H1 (cell line): ENCODE results near the gene KLHL3. TPM values are rescaled to one million over a fixed set of nuclear protein-coding genes. Genes with fewer than 3 reads are reported as not detected.

ENCODE experiments used
- CTCF ChIA-PET: fragments of 300-600 bp; sonication (Branson Sonifier 250); formaldehyde crosslinking; loops from one replicate; lab custom pipeline; 2021; ENCODE audit not compliant: partially characterized antibody; lab: Charles Lee
- POLR2A ChIA-PET: fragments of 300-600 bp; sonication (Branson Sonifier 250); formaldehyde crosslinking; loops from one replicate; lab custom pipeline; 2021; ENCODE audit warnings: inconsistent platforms; ENCODE audit not compliant: partially characterized antibody; lab: Charles Lee
- DNase-seq, 2 experiments: peaks; one replicate each; pipeline versions ENCODE4 v3.0.0 to v3.0.0-alpha.2; 2010 to 2022; ENCODE audit warnings: low spot score in 2 of 2, low read depth in 1 of 2, mixed read lengths in 1 of 2
- FAIRE-seq: peaks from 2 replicates; lab custom pipeline; 2011; peaks lifted over from hg19 to GRCh38; lab: Jason Lieb, UNC
- H2AFZ ChIP-seq: 2 replicates; pipeline ENCODE4 v1.8.1; 2012; ENCODE audit warnings: low read length, inconsistent platforms
- H2AK5ac ChIP-seq: 2 replicates; pipeline ENCODE4 v1.6.1; 2013; ENCODE audit warnings: low read depth, low read length
- H2BK120ac ChIP-seq: replicated peaks from 2 replicates; pipeline ENCODE3; 2013; ENCODE audit warnings: low read depth, low read length, inconsistent platforms
- H2BK12ac ChIP-seq: 2 replicates; pipeline ENCODE4 v1.6.1; 2013; ENCODE audit warnings: low read depth, low read length
- H2BK15ac ChIP-seq: 2 replicates; pipeline ENCODE4 v1.6.1; 2013; ENCODE audit warnings: low read length
- H2BK20ac ChIP-seq: 2 replicates; pipeline ENCODE4 v1.6.1; 2013; ENCODE audit warnings: low read length
- H2BK5ac ChIP-seq: 2 replicates; pipeline ENCODE4 v1.6.1; 2013; ENCODE audit warnings: low read depth, low read length
- H3K14ac ChIP-seq: 2 replicates; pipeline ENCODE4 v1.6.1; 2013; ENCODE audit warnings: inconsistent platforms; ENCODE audit not compliant: insufficient read length
- H3K18ac ChIP-seq: 2 replicates; pipeline ENCODE4 v1.6.1; 2013; ENCODE audit warnings: low read length; ENCODE audit errors: extremely low read depth
- H3K23ac ChIP-seq: 2 replicates; pipeline ENCODE4 v1.6.1; 2013; ENCODE audit warnings: inconsistent platforms; ENCODE audit not compliant: insufficient read length
- H3K23me2 ChIP-seq: 2 replicates; pipeline ENCODE4 v1.6.1; 2013; ENCODE audit warnings: low read depth, low read length
- H3K27ac ChIP-seq: 2 replicates; pipeline ENCODE4 v1.6.1; 2011; ENCODE audit warnings: low read depth, low read length, inconsistent platforms
- H3K27me3 ChIP-seq, 4 experiments: replicated peaks in 1 of 4; 1 replicate in 1 of 4; 2 replicates in 3 of 4; pipeline versions ENCODE4 v1.6.1 to v1.8.1; 2011 to 2013; ENCODE audit warnings: low read length in 3 of 4, mild to moderate bottlenecking in 3 of 4, inconsistent platforms in 2 of 4, mixed read lengths in 2 of 4, moderate library complexity in 1 of 4; ENCODE audit not compliant: control insufficient read depth in 3 of 4, insufficient read depth in 3 of 4; ENCODE audit errors: extremely low read depth in 1 of 4
- H3K36me3 ChIP-seq, 4 experiments: 2 replicates each; pipeline versions ENCODE4 v1.6.1 to v1.8.1; 2011 to 2013; ENCODE audit warnings: mild to moderate bottlenecking in 4 of 4, low read length in 3 of 4, moderate library complexity in 2 of 4, control low read depth in 1 of 4, inconsistent platforms in 1 of 4; ENCODE audit not compliant: insufficient read depth in 4 of 4, control insufficient read depth in 2 of 4
- H3K4ac ChIP-seq: replicated peaks from 2 replicates; pipeline ENCODE3; 2013; ENCODE audit warnings: low read length, low read depth, mixed read lengths, inconsistent platforms; ENCODE audit not compliant: insufficient read length
- H3K4me1 ChIP-seq, 4 experiments: replicated peaks in 1 of 4; 1 replicate in 1 of 4; 2 replicates in 3 of 4; pipeline versions ENCODE4 v1.6.1 to v1.8.1; 2011 to 2013; ENCODE audit warnings: low read length in 3 of 4, inconsistent platforms in 2 of 4, mixed read lengths in 1 of 4; ENCODE audit not compliant: insufficient read depth in 4 of 4, control insufficient read depth in 3 of 4
- H3K4me2 ChIP-seq, 2 experiments: 2 replicates each; pipeline versions ENCODE4 v1.6.1 to v1.8.1; 2011 to 2013; ENCODE audit warnings: low read depth in 2 of 2, low read length in 2 of 2, control low read depth in 1 of 2, inconsistent platforms in 1 of 2, mild to moderate bottlenecking in 1 of 2; ENCODE audit not compliant: insufficient read depth in 1 of 2
- H3K4me3 ChIP-seq, 4 experiments: fragments of 200-600, 300-600 bp in 1 of 4; sonication (generic), shearing (Covaris generic), sonication (Bioruptor Twin) in 1 of 4; 2 replicates each; pipeline versions ENCODE4 v1.5.1 to v1.8.1; 2011 to 2016; ENCODE audit warnings: low read length in 4 of 4, low read depth in 3 of 4, control low read depth in 2 of 4, inconsistent platforms in 2 of 4, mild to moderate bottlenecking in 2 of 4, mixed read lengths in 1 of 4, moderate library complexity in 1 of 4; ENCODE audit not compliant: insufficient read depth in 2 of 4; ENCODE audit errors: extremely low read depth in 1 of 4
- H3K56ac ChIP-seq: replicated peaks from 2 replicates; pipeline ENCODE3; 2013; ENCODE audit warnings: low read depth, mild to moderate bottlenecking, mixed read lengths, low read length, inconsistent platforms; ENCODE audit not compliant: insufficient read length
- H3K79me1 ChIP-seq: 2 replicates; pipeline ENCODE4 v1.6.1; 2013; ENCODE audit warnings: low read depth, low read length, control low read depth
- H3K79me2 ChIP-seq, 2 experiments: 2 replicates each; pipeline versions ENCODE4 v1.6.1 to v1.8.1; 2012 to 2013; ENCODE audit warnings: low read length in 2 of 2, mild to moderate bottlenecking in 2 of 2, inconsistent platforms in 1 of 2; ENCODE audit not compliant: insufficient read depth in 2 of 2, control insufficient read depth in 1 of 2
- H3K9ac ChIP-seq, 4 experiments: replicated peaks in 1 of 4; 1 replicate in 1 of 4; 2 replicates in 3 of 4; pipeline versions ENCODE4 v1.6.1 to v1.8.1; 2011 to 2013; ENCODE audit warnings: low read depth in 3 of 4, low read length in 3 of 4, control low read depth in 2 of 4, mild to moderate bottlenecking in 2 of 4, moderate library complexity in 2 of 4, inconsistent platforms in 1 of 4; ENCODE audit errors: extremely low read depth in 1 of 4
- H3K9me3 ChIP-seq, 2 experiments: 2 replicates each; pipeline versions ENCODE4 v1.6.1 to v1.8.1; 2012 to 2013; ENCODE audit warnings: mild to moderate bottlenecking in 2 of 2, moderate library complexity in 2 of 2, control low read depth in 1 of 2, inconsistent platforms in 1 of 2, low read depth in 1 of 2, low read length in 1 of 2, mixed read lengths in 1 of 2; ENCODE audit not compliant: insufficient read depth in 2 of 2
- H4K20me1 ChIP-seq, 2 experiments: replicated peaks in 1 of 2; 2 replicates each; pipeline versions ENCODE3 to v1.8.1; 2011 to 2013; ENCODE audit warnings: inconsistent platforms in 2 of 2, low read length in 2 of 2, mild to moderate bottlenecking in 1 of 2; ENCODE audit not compliant: insufficient read depth in 2 of 2, control insufficient read depth in 1 of 2
- H4K5ac ChIP-seq: 2 replicates; pipeline ENCODE4 v1.6.1; 2013; ENCODE audit warnings: low read length, low read depth, mixed read lengths, inconsistent platforms; ENCODE audit not compliant: insufficient read length
- H4K8ac ChIP-seq: 2 replicates; pipeline ENCODE4 v1.8.0; 2013; ENCODE audit warnings: mild to moderate bottlenecking, moderate library complexity, low read length, inconsistent platforms; ENCODE audit not compliant: insufficient read depth; ENCODE audit errors: extremely low read depth
- H4K91ac ChIP-seq: replicated peaks from 2 replicates; pipeline ENCODE3; 2013; ENCODE audit warnings: low read length, mixed read lengths, inconsistent platforms; ENCODE audit not compliant: insufficient read length
- ASH2L ChIP-seq: fragments of 200-600, 300-600 bp; sonication (generic); IDR thresholded peaks from one replicate; pipeline ENCODE4 v1.7.1; 2017; ENCODE audit warnings: low read length
- CBX5 ChIP-seq: fragments of 300-800, 300-1000 bp; sonication (generic); IDR thresholded peaks from 2 replicates; pipeline ENCODE4 v1.7.1; 2016; ENCODE audit warnings: antibody characterized with exemption, low read length, low read depth
- CEBPB ChIP-seq: IDR thresholded peaks from 2 replicates; pipeline ENCODE4 v1.6.1; 2012; ENCODE audit warnings: low read depth, low read length
- EP300 ChIP-seq, 2 experiments: IDR thresholded peaks; 1 replicate in 1 of 2; 2 replicates in 1 of 2; pipeline ENCODE4 v1.6.1; 2011 to 2012; ENCODE audit warnings: low read depth in 2 of 2, low read length in 2 of 2, mild to moderate bottlenecking in 2 of 2, borderline replicate concordance in 1 of 2, inconsistent platforms in 1 of 2, moderate library complexity in 1 of 2
- EZH2 ChIP-seq: fragments of 200-600 bp; sonication (generic); IDR thresholded peaks from 2 replicates; pipeline ENCODE4 v1.7.1; 2012; ENCODE audit warnings: low read depth, mild to moderate bottlenecking, moderate library complexity, low read length, inconsistent platforms; ENCODE audit not compliant: severe bottlenecking
- GABPA ChIP-seq: IDR thresholded peaks from 2 replicates; pipeline ENCODE4 v1.6.1; 2011; ENCODE audit warnings: mild to moderate bottlenecking, low read length, moderate library complexity, borderline replicate concordance; ENCODE audit not compliant: insufficient read depth
- GTF2F1 ChIP-seq: IDR thresholded peaks from 2 replicates; pipeline ENCODE4 v1.6.1; 2012; ENCODE audit warnings: low read depth, low read length, improper control_type of control experiment, borderline replicate concordance
- HDAC6 ChIP-seq: IDR thresholded peaks from one replicate; pipeline ENCODE4 v1.7.1; 2012; ENCODE audit warnings: low read depth, mild to moderate bottlenecking, inconsistent platforms, low read length, moderate library complexity
- KDM5A ChIP-seq: fragments of 200-600 bp; IDR thresholded peaks from 2 replicates; pipeline ENCODE4 v1.7.1; 2012; ENCODE audit warnings: mild to moderate bottlenecking, low read length, inconsistent platforms, mixed read lengths
- POU5F1 ChIP-seq: IDR thresholded peaks from 2 replicates; pipeline ENCODE4 v1.6.1; 2011; ENCODE audit warnings: low read depth, mild to moderate bottlenecking, low read length, moderate library complexity
- RBBP5 ChIP-seq: IDR thresholded peaks from 2 replicates; pipeline ENCODE4 v1.7.1; 2012; ENCODE audit warnings: low read depth, mild to moderate bottlenecking, inconsistent platforms, low read length, moderate library complexity, borderline replicate concordance
- SAP30 ChIP-seq: fragments of 300-600 bp; sonication (generic); IDR thresholded peaks from 2 replicates; pipeline ENCODE4 v1.7.1; 2012; ENCODE audit warnings: low read length, moderate library complexity, mild to moderate bottlenecking, inconsistent platforms; ENCODE audit not compliant: insufficient read depth, insufficient replicate concordance
- YY1 ChIP-seq: IDR thresholded peaks from 2 replicates; pipeline ENCODE4 v1.6.1; 2011; ENCODE audit warnings: low read depth, mild to moderate bottlenecking, low read length
- WGBS, 2 experiments: shearing (Covaris generic) in 1 of 2; methylation state at CpG; one replicate each; pipeline versions ENCODE4 v1.1.6 to v1.1.7; 2013 to 2015; ENCODE audit warnings: low lambda C conversion rate in 2 of 2, mixed read lengths in 2 of 2, inconsistent platforms in 1 of 2, low coverage in 1 of 2, missing lambda C conversion rate in 1 of 2; ENCODE audit not compliant: insufficient replicate concordance in 2 of 2, insufficient coverage in 1 of 2, insufficient read length in 1 of 2; ENCODE audit errors: extremely low coverage in 1 of 2, missing lambda C conversion rate in 1 of 2; 5-methylcytosine and 5-hydroxymethylcytosine counted together
- polyA plus RNA-seq, 7 experiments: library from polyadenylated mRNA; depleted of rRNA in 3 of 7; stranded (reverse) in 5 of 7; unstranded in 2 of 7; fragments of >200 nt in 5 of 7; fragments of 200-250 nt in 2 of 7; gene quantifications; 1 replicate in 5 of 7; 2 replicates in 1 of 7; 4 replicates in 1 of 7; pipeline versions ENCODE4 v1.2.1 to v1.2.3, GENCODE V29; 2011 to 2013; ENCODE audit warnings: missing spikeins in 2 of 7, mixed read lengths in 2 of 7
- total RNA-seq: library from RNA; stranded (reverse); fragmentation: NEBNext Ultra II Directional; extraction: Animal tissue kit (Norgen Biotek cat#: 25700); gene quantifications from 2 replicates; pipeline ENCODE4 v1.2.1, GENCODE V29; 2021

KLHL3 gene
- total and polyA plus RNA-seq, 2 of the 8 experiments (the other 6 are each of a cell fraction or from before 2014, with no cell fraction given): 7.4 to 13.7 TPM

DNA sequence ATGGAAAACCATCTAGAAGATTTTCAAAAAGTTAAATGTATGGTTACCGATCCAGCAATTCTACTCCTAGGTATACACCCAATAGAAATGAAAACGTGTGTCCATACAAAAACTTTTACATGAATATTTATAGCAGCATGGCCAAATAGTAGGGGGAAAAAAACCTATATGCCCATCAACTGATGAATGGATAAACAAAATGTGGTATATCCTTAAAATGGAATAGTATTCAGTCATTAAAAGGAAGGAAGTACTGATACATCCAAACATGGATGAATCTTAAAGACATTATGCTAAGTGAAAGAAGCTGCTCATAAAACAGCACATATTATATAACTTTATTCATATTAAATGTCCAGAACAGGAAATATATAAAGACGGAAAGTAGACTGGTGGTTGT, 143.6 kb downstream of the KLHL3 start:
- Histone ChIP-seq H2BK120ac (no peak overlapping the region), H2BK5ac (no peak overlapping the region), H4K8ac (no peak overlapping the region), H3K23ac (no peak overlapping the region), H4K5ac (no peak overlapping the region), H3K4me3 (no peak overlapping the region), H2AFZ (no peak overlapping the region), H2BK15ac (no peak overlapping the region), H3K9me3 (peaks cover 0 to 2% of the 10 kb centered on the region in 2 experiments; a peak in 2 of 4 replicates), H2AK5ac (no peak overlapping the region), H4K20me1 (no peaks in the 10 kb centered on the region), H3K56ac (no peak overlapping the region), H2BK12ac (no peak overlapping the region), H3K4me1 (no peaks in the 10 kb centered on the region), H3K23me2 (no peaks in the 10 kb centered on the region), H3K36me3 (no peaks in the 10 kb centered on the region), H3K18ac (no peak overlapping the region), H3K14ac (no peak overlapping the region), H3K9ac (no peak overlapping the region), H3K4me2 (no peak overlapping the region), H3K27ac (no peak overlapping the region), H4K91ac (no peak overlapping the region), H2BK20ac (no peak overlapping the region), H3K4ac (no peak overlapping the region), H3K79me1 (no peaks in the 10 kb centered on the region), H3K79me2 (no peaks in the 10 kb centered on the region), H3K27me3 (no peaks in the 10 kb centered on the region)
- CTCF ChIA-PET: interaction anchor here (0.8 to 2.4 kb wide), 2 partner anchors 11 to 12 kb away, joined by 3 to 7 read pairs; no protein-coding TSS in a partner anchor
- no peak for FAIRE-seq
- DNase-seq: no peak
- WGBS, 2 experiments: 94% methylated on average over 3 of the region's 3 CpGs; no CpG with 5 or more reads in 1 of the 2 experiments
- POLR2A ChIA-PET: no interaction called here
- TF ChIP-seq CEBPB (no peak), POU5F1 (no peak), RBBP5 (no peak), SAP30 (no peak), GTF2F1 (no peak), KDM5A (no peak), CBX5 (no peak), EP300 (IDR thresholded peaks at IDR 0.05; ENCODE audit: borderline replicate concordance in 1 of 2, low read depth in 2 of 2, low read length in 2 of 2) (no peak), EZH2 (no peak), GABPA (no peak), ASH2L (no peak), YY1 (no peak), HDAC6 (no peak)
